Measurements from ENCODE around the gene ZFP28. TPM values are rescaled to one million over a fixed set of nuclear protein-coding genes. Genes with fewer than 3 reads are reported as not detected.

Gene ZFP28
- total and polyA plus RNA-seq, 4 donors, result 2.7 to 12.9 (median 5.3) TPM

DNA sequence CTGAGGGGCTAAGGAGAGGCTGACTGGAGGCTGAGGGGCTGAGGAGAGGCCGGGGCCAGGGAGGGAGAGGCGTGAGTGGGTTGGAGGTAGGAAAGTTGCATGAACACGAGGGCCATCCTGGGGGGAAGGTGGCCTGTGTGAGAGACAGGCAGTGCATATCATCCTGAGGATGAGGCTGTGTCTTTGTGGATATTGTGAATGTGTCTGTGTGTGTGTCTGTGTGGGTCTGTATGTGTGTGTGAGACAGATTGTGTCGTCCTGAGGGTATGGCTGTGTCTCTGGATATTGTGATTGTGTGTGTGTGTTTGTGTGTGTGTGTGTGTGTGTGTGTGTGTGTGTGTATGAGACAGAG, 56.8 kb downstream of the ZFP28 start:
- Histone ChIP-seq H3K36me3 (ENCODE audit: control insufficient read depth in 4 of 4, insufficient read depth in 4 of 4, low read length in 4 of 4) (peaks cover 0 to 18% (median 8%) of the 10 kb centered on the region in 4 donors), H3K9me3 (ENCODE audit: control insufficient read depth in 4 of 4, insufficient read depth in 3 of 4, low read length in 3 of 4) (peaks cover 0 to 5% (median 3%) of the 10 kb centered on the region in 4 donors), H3K4me3 (peak overlapping the region; percentile 91), H3K27me3 (ENCODE audit: control insufficient read depth in 3 of 3, insufficient read depth in 3 of 3, low read length in 2 of 3) (no peaks in the 10 kb centered on the region), H3K9ac (ENCODE audit: insufficient read depth in 1 of 2, low read length in 2 of 2) (peak overlapping the region; percentile 80 to 94), H3K4me1 (ENCODE audit: control insufficient read depth in 5 of 5, insufficient read depth in 5 of 5, low read length in 5 of 5) (peaks cover 0 to 8% (median 4%) of the 10 kb centered on the region in 5 donors), H3K27ac (ENCODE audit: low read depth in 1 of 2, low read length in 1 of 2) (peak overlapping the region; percentile 20 to 45)
- WGBS, 2 donors, result 0 to 1% methylated on average over 4 of the region's 4 CpGs
- peak; percentile 25 for ATAC-seq (ENCODE audit: insufficient read depth, low FRiP score)
- TF ChIP-seq, protein P1, sequence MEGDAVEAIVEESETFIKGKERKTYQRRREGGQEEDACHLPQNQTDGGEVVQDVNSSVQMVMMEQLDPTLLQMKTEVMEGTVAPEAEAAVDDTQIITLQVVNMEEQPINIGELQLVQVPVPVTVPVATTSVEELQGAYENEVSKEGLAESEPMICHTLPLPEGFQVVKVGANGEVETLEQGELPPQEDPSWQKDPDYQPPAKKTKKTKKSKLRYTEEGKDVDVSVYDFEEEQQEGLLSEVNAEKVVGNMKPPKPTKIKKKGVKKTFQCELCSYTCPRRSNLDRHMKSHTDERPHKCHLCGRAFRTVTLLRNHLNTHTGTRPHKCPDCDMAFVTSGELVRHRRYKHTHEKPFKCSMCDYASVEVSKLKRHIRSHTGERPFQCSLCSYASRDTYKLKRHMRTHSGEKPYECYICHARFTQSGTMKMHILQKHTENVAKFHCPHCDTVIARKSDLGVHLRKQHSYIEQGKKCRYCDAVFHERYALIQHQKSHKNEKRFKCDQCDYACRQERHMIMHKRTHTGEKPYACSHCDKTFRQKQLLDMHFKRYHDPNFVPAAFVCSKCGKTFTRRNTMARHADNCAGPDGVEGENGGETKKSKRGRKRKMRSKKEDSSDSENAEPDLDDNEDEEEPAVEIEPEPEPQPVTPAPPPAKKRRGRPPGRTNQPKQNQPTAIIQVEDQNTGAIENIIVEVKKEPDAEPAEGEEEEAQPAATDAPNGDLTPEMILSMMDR (IDR thresholded peaks at IDR 0.05; ENCODE audit: control extremely low read depth, extremely low read depth), result no peak
- DNase-seq, result no peak

DNA sequence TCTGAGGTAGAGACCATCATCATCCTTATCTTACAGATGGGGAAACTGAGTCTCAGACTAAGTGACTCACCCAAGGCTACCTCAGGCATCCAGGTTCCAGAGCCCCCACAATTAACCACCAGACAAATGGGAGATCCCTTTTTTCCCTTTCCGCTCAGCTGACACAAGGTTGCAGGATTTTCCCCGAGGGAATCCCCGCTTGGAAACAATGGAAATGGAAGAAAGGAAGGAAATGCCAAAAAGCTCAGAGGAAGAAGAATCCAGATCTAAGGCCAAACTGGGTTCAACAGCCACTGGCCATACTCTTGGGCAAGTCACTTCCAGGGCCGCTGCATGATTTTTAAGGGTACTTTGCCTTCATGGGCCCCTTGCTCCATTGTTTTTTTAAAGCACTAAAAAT, 57.9 kb downstream of the ZFP28 start:
- Histone ChIP-seq H3K4me1 (ENCODE audit: control insufficient read depth in 5 of 5, insufficient read depth in 5 of 5, low read length in 5 of 5) (peaks cover 0 to 15% (median 4%) of the 10 kb centered on the region in 5 donors), H3K9ac (ENCODE audit: insufficient read depth in 1 of 2, low read length in 2 of 2) (no peak overlapping the region), H3K4me3 (no peak overlapping the region), H3K27me3 (ENCODE audit: control insufficient read depth in 3 of 3, insufficient read depth in 3 of 3, low read length in 2 of 3) (no peaks in the 10 kb centered on the region), H3K9me3 (ENCODE audit: control insufficient read depth in 4 of 4, insufficient read depth in 3 of 4, low read length in 3 of 4) (peaks cover 0 to 11% (median 8%) of the 10 kb centered on the region in 4 donors), H3K27ac (ENCODE audit: low read depth in 1 of 2, low read length in 1 of 2) (no peak overlapping the region), H3K36me3 (ENCODE audit: control insufficient read depth in 4 of 4, insufficient read depth in 4 of 4, low read length in 4 of 4) (peaks cover 0 to 28% (median 16%) of the 10 kb centered on the region in 4 donors)
- TF ChIP-seq, protein P1 (IDR thresholded peaks at IDR 0.05; ENCODE audit: control extremely low read depth, extremely low read depth), result no peak
- ATAC-seq (ENCODE audit: insufficient read depth, low FRiP score) (no peak), DNase-seq (no peak)
- 62 to 82% methylated on average over 4 of the region's 4 CpGs for WGBS, 2 donors

DNA sequence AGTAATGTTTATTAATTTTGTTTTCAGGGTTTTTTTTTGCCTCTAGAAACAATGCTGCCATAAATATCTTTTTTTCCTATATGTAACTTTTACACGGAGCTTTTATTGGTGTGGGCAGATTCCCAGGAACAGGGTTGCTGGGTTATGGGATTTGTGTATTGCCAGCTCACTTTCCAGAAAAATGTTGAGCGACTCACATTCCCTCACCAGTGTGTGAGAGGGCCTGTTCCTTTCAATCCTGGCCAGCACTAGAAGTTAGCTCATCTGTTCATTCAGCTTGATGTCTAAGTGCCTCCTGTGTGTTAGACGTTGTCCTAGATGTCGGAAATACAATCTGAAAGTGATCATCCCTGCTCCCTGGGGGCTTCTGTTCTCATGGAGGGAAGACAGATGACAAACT, 58.9 kb downstream of the ZFP28 start:
- no peak for DNase-seq
- peaks cover 0 to 12% (median 9%) of the 10 kb centered on the region in 4 donors for H3K9me3 ChIP-seq (ENCODE audit: control insufficient read depth in 4 of 4, insufficient read depth in 3 of 4, low read length in 3 of 4)
- peaks cover 0 to 16% (median 4%) of the 10 kb centered on the region in 5 donors for H3K4me1 ChIP-seq (ENCODE audit: control insufficient read depth in 5 of 5, insufficient read depth in 5 of 5, low read length in 5 of 5)
- no peak overlapping the region for H3K4me3 ChIP-seq
- WGBS, 2 donors, result 95 to 96% methylated on average over 4 of the region's 4 CpGs
- no peak overlapping the region for H3K9ac ChIP-seq (ENCODE audit: insufficient read depth in 1 of 2, low read length in 2 of 2)
- H3K36me3 ChIP-seq (ENCODE audit: control insufficient read depth in 4 of 4, insufficient read depth in 4 of 4, low read length in 4 of 4), result peaks cover 0 to 34% (median 18%) of the 10 kb centered on the region in 4 donors
- TF ChIP-seq, protein P1 (IDR thresholded peaks at IDR 0.05; ENCODE audit: control extremely low read depth, extremely low read depth), result no peak
- H3K27me3 ChIP-seq (ENCODE audit: control insufficient read depth in 3 of 3, insufficient read depth in 3 of 3, low read length in 2 of 3), result no peaks in the 10 kb centered on the region
- no peak for ATAC-seq (ENCODE audit: insufficient read depth, low FRiP score)
- H3K27ac ChIP-seq (ENCODE audit: low read depth in 1 of 2, low read length in 1 of 2), result no peak overlapping the region

DNA sequence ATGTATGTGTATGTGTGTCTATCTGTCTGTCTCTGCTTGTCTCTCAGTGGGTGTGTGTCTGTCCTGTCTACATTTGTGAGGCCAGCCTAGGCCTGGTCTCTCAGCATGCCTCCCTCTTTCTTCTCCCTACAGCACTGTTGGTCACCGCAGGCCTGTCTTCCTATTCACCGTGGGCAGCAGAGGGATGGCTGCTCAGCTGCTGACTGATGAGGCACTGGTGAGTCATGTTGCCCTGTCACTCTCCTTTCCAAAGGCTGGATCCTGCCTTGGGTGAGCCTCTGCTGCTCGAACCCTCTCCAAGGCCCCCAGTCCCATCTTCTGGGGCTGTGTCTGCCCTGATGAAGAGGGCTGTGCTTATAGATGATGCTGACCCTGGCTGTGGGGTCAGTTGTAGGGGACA, 62.6 kb downstream of the ZFP28 start:
- H3K4me3 ChIP-seq, result no peak overlapping the region
- WGBS, 2 donors, result 95 to 100% methylated on average over 3 of the region's 3 CpGs
- peaks cover 0 to 28% (median 22%) of the 10 kb centered on the region in 4 donors for H3K9me3 ChIP-seq (ENCODE audit: control insufficient read depth in 4 of 4, insufficient read depth in 3 of 4, low read length in 3 of 4)
- no peak overlapping the region for H3K9ac ChIP-seq (ENCODE audit: insufficient read depth in 1 of 2, low read length in 2 of 2)
- H3K4me1 ChIP-seq (ENCODE audit: control insufficient read depth in 5 of 5, insufficient read depth in 5 of 5, low read length in 5 of 5), result peaks cover 0 to 11% (median 0%) of the 10 kb centered on the region in 5 donors
- H3K27me3 ChIP-seq (ENCODE audit: control insufficient read depth in 3 of 3, insufficient read depth in 3 of 3, low read length in 2 of 3), result no peaks in the 10 kb centered on the region
- TF ChIP-seq, protein P1 (IDR thresholded peaks at IDR 0.05; ENCODE audit: control extremely low read depth, extremely low read depth), result no peak
- H3K36me3 ChIP-seq (ENCODE audit: control insufficient read depth in 4 of 4, insufficient read depth in 4 of 4, low read length in 4 of 4), result peaks cover 0 to 61% (median 27%) of the 10 kb centered on the region in 4 donors
- no peak for DNase-seq
- no peak overlapping the region for H3K27ac ChIP-seq (ENCODE audit: low read depth in 1 of 2, low read length in 1 of 2)
- no peak for ATAC-seq (ENCODE audit: insufficient read depth, low FRiP score)

All from lung (tissue), 12 donors.